ENCODE results near the gene CKS1B. TPM values are rescaled to one million over a fixed set of nuclear protein-coding genes. Genes with fewer than 3 reads are reported as not detected.
A peak's percentile ranks its signal among the peaks of the same experiment; 100 is the strongest.

CKS1B gene
- total RNA-seq (63.8 TPM), polyA plus RNA-seq (ENCODE audit: insufficient read depth in 1 of 8, insufficient read length in 8 of 8, low replicate concordance in 1 of 8) (10 to 100 TPM; 57.1 to 84.9 (median 70.4) TPM)
- long read RNA-seq, donor 1, transcript CKS1B-201 (3 exons, 759 nt): major isoform, 31 of 35 reads
- long read RNA-seq, donor 1, partial matches to known transcripts: 0 of 35 reads
- long read RNA-seq, donor 1, other reads (novel, unspliced or antisense): 0 of 35 reads
- long read RNA-seq, donor 2, transcript CKS1B-201 (3 exons, 759 nt): major isoform, 8 of 8 reads
- long read RNA-seq, donor 2, partial matches to known transcripts: 0 of 8 reads
- long read RNA-seq, donor 2, other reads (novel, unspliced or antisense): 0 of 8 reads
- long read RNA-seq, donor 3, transcript CKS1B-201 (3 exons, 759 nt): major isoform, 33 of 35 reads
- long read RNA-seq, donor 3, partial matches to known transcripts: 0 of 35 reads
- long read RNA-seq, donor 3, other reads (novel, unspliced or antisense): 0 of 35 reads
- long read RNA-seq, donor 4, transcript CKS1B-201 (3 exons, 759 nt): major isoform, 29 of 29 reads
- long read RNA-seq, donor 4, partial matches to known transcripts: 0 of 29 reads
- long read RNA-seq, donor 4, other reads (novel, unspliced or antisense): 0 of 29 reads
- long read RNA-seq, donor 5, transcript CKS1B-201 (3 exons, 759 nt): major isoform, 96 of 105 reads
- long read RNA-seq, donor 5, transcript CKS1B-203 (3 exons, 912 nt): minor isoform, 7 of 105 reads
- long read RNA-seq, donor 5, partial matches to known transcripts: 0 of 105 reads
- long read RNA-seq, donor 5, other reads (novel, unspliced or antisense): 0 of 105 reads
- long read RNA-seq, donor 6, transcript CKS1B-201 (3 exons, 759 nt): major isoform, 65 of 66 reads
- long read RNA-seq, donor 6, partial matches to known transcripts: 0 of 66 reads
- long read RNA-seq, donor 6, other reads (novel, unspliced or antisense): 0 of 66 reads
- long read RNA-seq, donor 7, transcript CKS1B-201 (3 exons, 759 nt): major isoform, 47 of 49 reads
- long read RNA-seq, donor 7, partial matches to known transcripts: 0 of 49 reads
- long read RNA-seq, donor 7, other reads (novel, unspliced or antisense): 0 of 49 reads
- long read RNA-seq, donor 8, transcript CKS1B-201 (3 exons, 759 nt): major isoform, 56 of 58 reads
- long read RNA-seq, donor 8, partial matches to known transcripts: 0 of 58 reads
- long read RNA-seq, donor 8, other reads (novel, unspliced or antisense): 0 of 58 reads
- long read RNA-seq, donor 9, transcript CKS1B-201 (3 exons, 759 nt): major isoform, 23 of 24 reads
- long read RNA-seq, donor 9, partial matches to known transcripts: 0 of 24 reads
- long read RNA-seq, donor 9, other reads (novel, unspliced or antisense): 0 of 24 reads
- long read RNA-seq, donor 10, transcript CKS1B-201 (3 exons, 759 nt): major isoform, 65 of 70 reads
- long read RNA-seq, donor 10, partial matches to known transcripts: 0 of 70 reads
- long read RNA-seq, donor 10, other reads (novel, unspliced or antisense): 0 of 70 reads
- long read RNA-seq, donor 11, transcript CKS1B-201 (3 exons, 759 nt): major isoform, 37 of 40 reads
- long read RNA-seq, donor 11, partial matches to known transcripts: 0 of 40 reads
- long read RNA-seq, donor 11, other reads (novel, unspliced or antisense): 0 of 40 reads

DNA sequence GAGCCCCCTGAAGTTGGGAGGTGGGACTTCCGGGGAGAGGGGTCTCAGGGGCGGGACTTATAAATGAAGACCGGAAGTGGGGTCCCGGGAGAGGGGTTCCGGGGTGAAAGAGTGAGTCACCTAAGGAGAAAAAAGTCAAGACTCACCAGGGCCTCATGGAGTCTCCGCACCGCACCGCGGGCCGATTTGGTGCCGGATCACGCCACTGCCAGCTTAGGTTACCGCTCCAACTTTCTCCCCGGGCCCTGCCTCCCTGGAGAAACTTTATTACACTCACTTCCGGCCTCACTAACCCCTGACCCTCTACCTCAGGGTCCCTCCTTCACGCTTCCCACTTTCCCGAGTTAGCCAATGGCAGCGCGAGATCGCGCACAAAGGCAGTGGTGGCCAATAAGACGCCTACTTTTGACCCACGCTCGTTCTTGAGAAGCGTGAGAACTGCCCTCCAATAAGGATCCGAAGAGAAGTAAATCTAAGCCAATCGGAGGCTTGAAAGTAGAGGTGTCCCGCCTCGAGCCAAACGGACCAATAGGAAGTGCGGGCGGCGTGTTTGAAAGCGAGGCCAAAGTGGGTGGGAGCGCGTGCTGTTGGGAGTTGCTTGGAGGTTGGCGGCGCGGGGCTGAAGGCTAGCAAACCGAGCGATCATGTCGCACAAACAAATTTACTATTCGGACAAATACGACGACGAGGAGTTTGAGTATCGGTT lies at the start of gene CKS1B:
Gene CKS1B, plus strand, starts transcription at position 580 of the 706 bp plus-strand sequence. Its CDS starts 65 bp downstream, at position 645.
- Histone ChIP-seq H3K9me3 (replicated peaks; ENCODE audit: control insufficient read depth, low read depth, low read length) (no peaks in the 10 kb centered on the region), H3K27me3 (ENCODE audit: control insufficient read depth, insufficient read depth, low read length) (no peaks in the 10 kb centered on the region), H3K4me1 (ENCODE audit: control insufficient read depth, insufficient read depth, low read length) (peaks cover 43% of the 10 kb centered on the region), H3K27ac (ENCODE audit: low read length) (peak within 1 kb of the TSS; percentile 100), H3K36me3 (ENCODE audit: control insufficient read depth, insufficient read depth, low read length) (peaks cover 15% of the 10 kb centered on the region), H3K4me3 (ENCODE audit: low read length) (peak within 1 kb of the TSS; percentile 79)
- under 1% methylated on average over 45 of the region's 47 CpGs for WGBS (ENCODE audit: insufficient coverage)
- peak; percentile 100 for DNase-seq

DNA sequence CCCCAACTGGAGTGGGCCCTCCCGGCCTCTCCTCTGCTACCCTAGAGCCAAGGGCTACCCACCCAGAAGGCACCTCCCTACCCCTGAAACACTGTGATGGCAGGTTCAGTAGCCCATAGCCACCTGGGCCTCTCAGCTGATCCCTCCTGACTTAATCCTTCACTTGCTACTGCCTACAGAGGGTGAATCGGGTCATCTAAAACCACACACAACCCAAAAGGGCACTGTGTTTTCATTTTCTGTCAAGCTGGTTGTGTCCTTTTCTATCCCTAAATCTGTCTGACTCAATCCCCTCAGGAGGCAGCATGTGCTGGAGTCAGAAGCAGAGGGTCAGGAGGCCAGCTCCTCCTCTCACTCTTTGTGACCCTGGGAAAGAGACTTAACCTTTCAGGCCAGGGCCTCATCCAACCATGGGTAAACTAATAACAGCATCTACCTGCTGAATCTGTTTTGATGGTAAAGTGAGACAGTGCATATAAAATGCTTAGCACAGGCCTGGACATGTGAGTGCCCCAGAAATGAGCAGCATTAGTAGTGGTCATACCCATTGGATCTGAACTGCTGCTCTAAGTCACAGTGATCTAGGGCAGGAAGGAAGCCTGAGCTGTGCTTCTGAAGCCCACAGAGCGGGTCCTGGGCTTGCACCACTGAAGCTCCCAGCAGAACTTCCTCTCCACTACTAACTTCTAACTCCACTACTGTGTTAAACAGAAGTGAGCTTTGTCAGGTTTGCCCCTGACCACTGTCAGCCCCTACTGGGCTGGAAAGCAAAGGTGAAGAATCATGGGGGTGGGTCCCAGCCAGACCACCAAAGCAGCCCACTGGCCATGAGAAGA lies 48.9 kb upstream of the CKS1B start:
- H3K36me3 ChIP-seq (ENCODE audit: control insufficient read depth, insufficient read depth, low read length): peaks cover 68% of the 10 kb centered on the region
- H3K9me3 ChIP-seq (replicated peaks; ENCODE audit: control insufficient read depth, low read depth, low read length): no peaks in the 10 kb centered on the region
- H3K27me3 ChIP-seq (ENCODE audit: control insufficient read depth, insufficient read depth, low read length): no peaks in the 10 kb centered on the region
- H3K27ac ChIP-seq (ENCODE audit: low read length): no peak overlapping the region
- H3K4me1 ChIP-seq (ENCODE audit: control insufficient read depth, insufficient read depth, low read length): no peaks in the 10 kb centered on the region
- H3K4me3 ChIP-seq (ENCODE audit: low read length): no peak overlapping the region
- 96% methylated on average over 2 of the region's 3 CpGs for WGBS (ENCODE audit: insufficient coverage)
- DNase-seq: no peak

DNA sequence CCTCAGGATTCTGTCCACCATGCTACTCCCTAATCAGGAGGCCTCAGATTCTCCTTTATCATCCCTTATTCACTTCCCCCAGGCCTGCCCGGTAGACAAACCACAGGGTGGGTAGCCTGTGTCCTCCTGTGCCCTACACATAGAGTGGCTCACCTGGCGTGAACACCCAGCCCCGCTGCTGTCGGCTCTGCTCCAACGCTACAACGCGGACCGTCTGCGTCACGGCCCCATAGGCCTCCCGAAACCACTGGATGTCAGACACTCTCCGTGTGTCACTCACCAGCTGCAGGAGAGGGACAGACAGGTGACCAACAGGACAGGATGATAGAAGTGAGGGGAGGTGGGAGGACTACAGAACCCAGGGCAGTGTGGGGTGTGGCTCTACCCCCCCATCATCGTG lies 48.3 kb upstream of the CKS1B start:
- 95% methylated on average over 10 of the region's 13 CpGs for WGBS (ENCODE audit: insufficient coverage)
- no peaks in the 10 kb centered on the region for H3K27me3 ChIP-seq (ENCODE audit: control insufficient read depth, insufficient read depth, low read length)
- H3K4me3 ChIP-seq (ENCODE audit: low read length): no peak overlapping the region
- no peaks in the 10 kb centered on the region for H3K9me3 ChIP-seq (replicated peaks; ENCODE audit: control insufficient read depth, low read depth, low read length)
- no peak overlapping the region for H3K27ac ChIP-seq (ENCODE audit: low read length)
- H3K4me1 ChIP-seq (ENCODE audit: control insufficient read depth, insufficient read depth, low read length): no peaks in the 10 kb centered on the region
- no peak for DNase-seq
- peaks cover 71% of the 10 kb centered on the region for H3K36me3 ChIP-seq (ENCODE audit: control insufficient read depth, insufficient read depth, low read length)

DNA sequence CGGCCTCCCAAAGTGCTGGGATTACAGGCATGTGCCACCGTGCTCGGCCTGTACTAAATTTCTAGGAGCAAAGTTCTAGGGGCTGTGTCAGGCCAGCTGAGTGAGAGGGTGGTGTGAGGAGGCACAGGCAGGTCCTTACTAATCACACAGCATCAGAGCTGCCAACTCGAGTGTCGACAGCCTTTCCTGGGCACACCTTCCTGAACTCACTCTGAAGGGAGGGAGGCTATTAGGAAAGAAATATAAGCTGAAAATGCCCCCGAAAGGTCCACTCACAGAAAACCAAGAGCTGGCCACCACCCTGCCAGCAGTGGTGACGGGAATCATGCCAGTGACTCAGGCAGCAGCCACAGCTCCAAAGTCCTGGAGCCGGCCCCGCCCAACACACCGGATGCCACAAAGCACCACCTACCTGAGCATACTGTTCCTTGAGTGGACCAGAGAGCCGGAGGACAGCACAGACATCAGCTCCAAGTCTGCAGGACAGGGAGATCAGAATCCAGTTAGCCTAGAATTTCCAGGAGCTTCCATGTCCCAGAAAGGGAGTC lies 42.5 kb upstream of the CKS1B start:
- H3K27ac ChIP-seq (ENCODE audit: low read length): no peak overlapping the region
- WGBS (ENCODE audit: insufficient coverage): 91% methylated on average over 6 of the region's 11 CpGs
- H3K36me3 ChIP-seq (ENCODE audit: control insufficient read depth, insufficient read depth, low read length): peaks cover 30% of the 10 kb centered on the region

DNA sequence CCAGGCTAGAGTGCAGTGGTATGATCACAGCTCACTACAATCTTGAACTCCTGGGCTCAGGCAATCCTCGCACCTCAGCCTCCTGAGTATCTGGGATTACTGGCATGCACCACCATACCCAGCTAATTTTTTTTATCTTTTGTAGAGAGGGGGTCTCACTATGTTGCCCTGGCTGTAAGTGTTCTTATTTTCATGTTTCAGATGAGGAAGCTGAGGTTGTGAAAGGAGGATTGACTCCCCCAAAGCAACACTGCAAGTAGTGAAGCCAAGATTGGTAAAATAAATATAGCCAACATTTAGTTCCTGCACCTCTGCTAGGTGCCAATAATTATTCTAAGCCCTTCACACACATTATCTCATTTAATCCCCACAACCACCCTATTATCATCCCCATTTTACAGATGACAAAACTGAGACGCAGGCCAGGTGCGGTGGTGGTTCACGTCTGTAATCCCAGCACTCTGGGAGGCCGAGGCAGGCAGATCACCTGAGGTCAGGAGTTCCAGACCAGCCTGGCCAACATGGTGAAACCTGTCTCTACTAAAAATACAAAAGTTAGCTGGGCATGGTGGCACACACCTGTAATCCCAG lies 40.0 kb upstream of the CKS1B start:
- WGBS (ENCODE audit: insufficient coverage): 100% methylated on average over 4 of the region's 5 CpGs

More for the DNA sequence above, 42.5 kb upstream of the CKS1B start:
- Histone ChIP-seq H3K9me3 (replicated peaks; ENCODE audit: control insufficient read depth, low read depth, low read length) (no peaks in the 10 kb centered on the region), H3K4me1 (ENCODE audit: control insufficient read depth, insufficient read depth, low read length) (peaks cover 8% of the 10 kb centered on the region), H3K4me3 (ENCODE audit: low read length) (no peak overlapping the region), H3K27me3 (ENCODE audit: control insufficient read depth, insufficient read depth, low read length) (no peaks in the 10 kb centered on the region)
- DNase-seq: no peak

DNA sequence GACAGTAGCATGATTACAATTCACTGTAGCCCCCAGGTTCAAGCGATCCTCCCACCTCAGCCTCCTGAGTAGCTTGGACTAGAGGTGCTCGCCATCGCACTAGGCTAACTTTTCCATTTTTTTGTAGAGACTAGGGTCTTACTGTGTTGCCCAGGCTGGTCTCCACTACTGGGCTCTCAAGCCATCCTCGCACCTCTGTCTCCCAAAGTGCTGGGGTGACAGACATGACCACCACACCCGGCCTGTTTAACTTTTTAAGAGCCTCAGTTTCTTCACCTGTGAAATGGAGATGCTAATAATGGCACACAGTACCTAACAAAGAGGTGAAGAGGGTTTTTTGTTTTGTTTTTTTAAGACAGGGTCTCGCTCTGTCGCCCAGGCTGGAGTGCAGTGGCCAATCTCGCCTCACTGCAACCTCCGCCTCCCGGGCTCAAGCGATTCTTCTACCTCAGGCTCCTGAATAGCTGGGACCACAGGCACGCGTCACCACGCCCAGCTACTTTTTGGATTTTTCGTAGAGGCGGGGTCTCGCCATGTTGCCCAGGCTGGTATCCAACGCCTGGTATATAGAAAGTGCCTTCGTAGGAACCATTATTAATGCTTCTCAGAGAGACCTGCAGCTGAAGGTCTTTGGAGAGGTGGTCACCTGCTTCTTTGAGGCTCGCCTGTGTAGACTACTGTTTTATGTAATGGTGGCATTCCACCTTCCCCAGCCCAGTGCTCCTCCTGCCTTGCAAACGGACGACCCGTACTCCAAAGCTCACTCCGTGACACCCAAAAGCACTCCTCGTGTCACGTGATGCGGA lies 38.5 kb upstream of the CKS1B start:
- no peaks in the 10 kb centered on the region for H3K27me3 ChIP-seq (ENCODE audit: control insufficient read depth, insufficient read depth, low read length)
- no peaks in the 10 kb centered on the region for H3K9me3 ChIP-seq (replicated peaks; ENCODE audit: control insufficient read depth, low read depth, low read length)
- H3K36me3 ChIP-seq (ENCODE audit: control insufficient read depth, insufficient read depth, low read length): peaks cover 8% of the 10 kb centered on the region
- no peak for DNase-seq
- peak overlapping the region; percentile 86 for H3K4me3 ChIP-seq (ENCODE audit: low read length)
- H3K4me1 ChIP-seq (ENCODE audit: control insufficient read depth, insufficient read depth, low read length): peaks cover 20% of the 10 kb centered on the region
- peak overlapping the region; percentile 98 for H3K27ac ChIP-seq (ENCODE audit: low read length)
- WGBS (ENCODE audit: insufficient coverage): 36% methylated on average over 24 of the region's 27 CpGs

More for the DNA sequence above, 40.0 kb upstream of the CKS1B start:
- H3K9me3 ChIP-seq (replicated peaks; ENCODE audit: control insufficient read depth, low read depth, low read length): no peaks in the 10 kb centered on the region
- DNase-seq: no peak
- H3K27ac ChIP-seq (ENCODE audit: low read length): no peak overlapping the region
- peaks cover 10% of the 10 kb centered on the region for H3K4me1 ChIP-seq (ENCODE audit: control insufficient read depth, insufficient read depth, low read length)
- no peak overlapping the region for H3K4me3 ChIP-seq (ENCODE audit: low read length)
- H3K27me3 ChIP-seq (ENCODE audit: control insufficient read depth, insufficient read depth, low read length): no peaks in the 10 kb centered on the region
- H3K36me3 ChIP-seq (ENCODE audit: control insufficient read depth, insufficient read depth, low read length): peaks cover 12% of the 10 kb centered on the region

DNA sequence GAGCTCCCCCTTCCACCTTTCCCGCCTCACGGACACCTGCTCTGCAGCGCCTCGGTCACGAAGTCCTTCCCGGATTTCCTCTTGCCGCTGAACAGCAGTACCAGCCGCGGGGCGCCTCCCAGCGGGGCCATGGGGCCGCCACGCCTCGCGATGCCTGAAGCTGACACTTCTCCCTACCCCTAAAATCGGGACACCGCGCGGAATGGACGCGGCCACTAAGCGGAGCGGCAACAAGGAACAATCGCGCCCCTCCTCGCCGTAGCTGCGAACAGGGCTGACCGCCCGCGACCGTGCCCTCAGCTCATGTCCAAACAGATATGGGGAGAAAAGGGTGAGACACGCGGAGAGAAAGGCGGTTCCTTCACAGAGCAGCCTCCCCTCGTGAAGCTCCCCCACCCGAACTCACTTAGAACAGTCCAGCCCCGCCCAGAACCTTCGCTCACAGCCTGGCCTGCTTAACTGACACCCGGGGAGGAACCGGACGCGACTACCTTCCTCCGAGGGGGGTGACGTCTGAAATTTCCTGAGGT lies 37.9 kb upstream of the CKS1B start, which contains the start of gene PMVK:
Gene PMVK, minus strand, starts transcription at position 165 of the 530 bp plus-strand sequence. Its CDS starts 34 bp downstream, at position 131.
- H3K36me3 ChIP-seq (ENCODE audit: control insufficient read depth, insufficient read depth, low read length): peaks cover 3% of the 10 kb centered on the region
- no peaks in the 10 kb centered on the region for H3K27me3 ChIP-seq (ENCODE audit: control insufficient read depth, insufficient read depth, low read length)
- peak within 1 kb of the TSS; percentile 98 for H3K27ac ChIP-seq (ENCODE audit: low read length)
- 0% methylated on average over 31 of the region's 45 CpGs for WGBS (ENCODE audit: insufficient coverage)
- H3K4me3 ChIP-seq (ENCODE audit: low read length): peak within 1 kb of the TSS; percentile 86
- no peaks in the 10 kb centered on the region for H3K9me3 ChIP-seq (replicated peaks; ENCODE audit: control insufficient read depth, low read depth, low read length)
- H3K4me1 ChIP-seq (ENCODE audit: control insufficient read depth, insufficient read depth, low read length): peaks cover 27% of the 10 kb centered on the region
- DNase-seq: peak; percentile 99
